Daoy (cell line): ENCODE results near the gene SLC7A10. TPM values are rescaled to one million over a fixed set of nuclear protein-coding genes. Genes with fewer than 3 reads are reported as not detected.
"Not testable (repeated sequence)": the region's sequence is repeated elsewhere in the genome, so short reads cannot be mapped to it uniquely, and the experiment has no call there.

ENCODE experiments used
- DNase-seq: peaks from one replicate; pipeline ENCODE4 v3.0.0-alpha.2; 2015; ENCODE audit warnings: low read depth
- total RNA-seq: library from RNA; depleted of rRNA; stranded (reverse); fragments of >200 nt; shearing (Covaris generic); gene quantifications from 2 replicates; pipeline ENCODE4 v1.2.3, GENCODE V29; 2014

Gene SLC7A10
- total RNA-seq, 1 experiment from 2014 or later: not detected

DNA sequence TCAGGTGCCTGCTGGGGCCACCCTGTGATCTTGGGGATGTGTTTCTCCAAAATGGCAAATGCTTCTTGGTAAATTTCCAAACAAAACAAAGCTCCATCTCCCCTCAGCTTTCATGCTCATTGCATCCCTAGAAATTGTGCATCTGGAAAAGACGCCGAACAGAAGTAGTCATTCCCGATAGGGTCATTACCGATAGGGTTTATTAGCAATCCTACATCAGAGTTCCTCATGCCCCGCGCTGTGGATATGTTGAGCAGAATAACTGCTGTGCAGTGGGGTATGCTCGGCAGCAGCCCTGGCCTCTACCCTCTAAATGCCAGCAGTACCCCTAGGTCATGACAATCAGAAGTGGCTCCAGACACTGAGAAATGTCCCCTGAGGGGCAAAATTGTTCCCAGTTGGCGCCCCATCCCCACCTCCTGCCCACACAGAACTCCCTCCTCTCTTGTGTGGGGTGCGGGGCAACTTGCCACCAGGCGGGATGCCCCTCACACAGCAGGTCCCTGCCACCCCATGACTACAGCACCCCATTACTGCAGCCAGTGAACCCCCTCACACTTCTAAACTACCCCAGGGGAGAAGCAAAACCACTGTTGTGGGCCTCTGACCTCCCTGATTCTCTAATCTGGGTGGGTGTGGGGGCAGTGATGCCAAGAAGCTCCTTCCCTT, 13.0 kb upstream of the SLC7A10 start:
- no peak for DNase-seq

DNA sequence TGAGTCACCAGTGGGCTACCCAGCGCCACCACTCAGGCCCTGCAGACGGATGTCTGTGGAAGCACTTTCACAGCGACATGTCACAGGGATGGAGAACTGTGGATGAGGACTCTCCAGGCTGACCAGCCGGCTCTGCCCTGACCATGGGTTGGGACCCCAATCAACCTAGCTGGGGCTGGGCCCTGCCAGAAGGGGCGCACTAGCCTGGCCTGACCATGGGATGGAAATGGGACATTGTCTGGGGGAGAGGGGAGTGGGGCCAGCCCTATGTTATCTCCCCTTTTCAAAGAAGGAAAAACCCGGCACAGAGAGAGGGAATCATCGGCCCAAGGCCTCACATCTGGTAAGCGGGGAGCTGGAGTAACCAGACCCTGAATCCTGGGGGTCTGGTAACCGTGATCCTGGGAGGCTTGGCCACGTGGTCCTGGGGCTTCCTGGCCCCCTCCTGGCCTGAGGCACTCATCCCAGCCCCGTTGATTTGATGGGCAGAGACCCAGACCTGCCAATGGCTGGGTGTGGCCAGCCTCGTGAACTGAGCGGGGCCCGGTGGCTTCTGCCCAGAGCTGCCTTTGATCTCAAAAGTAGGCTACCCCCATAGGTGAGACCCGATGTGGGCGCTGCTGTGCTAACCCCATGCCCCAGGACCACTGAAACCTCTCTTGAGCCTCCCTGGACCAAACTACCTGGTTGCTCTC, 11.2 kb upstream of the SLC7A10 start:
- DNase-seq: no peak

DNA sequence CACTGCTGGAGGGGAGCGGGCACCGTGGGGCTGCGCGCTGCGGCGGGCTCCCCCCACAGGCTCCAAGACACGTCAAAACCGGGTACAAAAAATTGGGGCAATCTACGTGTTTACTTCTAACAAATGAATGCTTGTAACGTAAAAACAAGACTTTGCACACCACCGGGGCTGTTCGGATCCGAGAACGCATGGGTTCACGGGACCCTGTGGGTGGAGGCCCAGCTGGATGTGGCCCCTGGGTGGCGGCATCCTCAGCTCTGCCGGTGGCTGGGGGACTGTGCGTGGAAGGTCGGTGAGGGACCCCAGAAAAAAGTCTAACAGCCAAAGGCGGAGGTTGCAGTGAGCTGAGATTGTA, 10.3 kb upstream of the SLC7A10 start:
- no peak for DNase-seq

DNA sequence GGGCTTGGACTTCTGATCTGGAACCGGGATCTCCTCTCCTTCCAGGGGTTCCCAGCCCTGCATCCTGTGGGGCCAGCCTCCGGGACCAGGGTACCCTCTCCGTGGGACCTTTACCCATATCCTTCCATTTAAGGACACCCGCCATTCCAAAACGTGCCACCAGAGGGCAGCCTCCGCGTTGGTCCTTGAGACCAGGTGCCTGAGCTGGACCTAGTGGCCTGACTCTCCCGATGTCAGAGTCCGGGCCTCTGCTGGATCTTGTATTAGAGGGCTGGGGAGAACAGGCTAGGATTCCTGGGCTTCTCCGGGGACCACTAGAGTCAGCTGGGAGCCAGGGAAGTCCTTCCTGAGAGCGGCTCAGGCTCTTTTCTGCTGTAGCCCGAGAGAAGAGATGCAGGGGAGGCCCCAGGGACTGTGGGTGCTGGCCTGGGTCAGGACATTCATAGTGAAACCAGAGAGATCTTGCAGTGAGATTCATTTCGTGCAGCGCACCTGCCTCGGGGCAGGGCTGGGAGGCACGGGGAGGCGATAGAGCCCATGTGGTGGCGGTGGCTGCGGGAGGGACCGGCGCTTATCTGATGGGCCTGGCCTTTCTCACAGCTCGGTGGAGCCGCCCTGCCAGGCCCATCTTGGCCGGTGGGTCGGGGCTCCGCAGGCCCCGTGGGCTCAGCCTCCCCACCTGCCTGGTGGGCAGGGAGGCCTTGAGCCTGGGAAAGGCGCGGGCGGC, 9.8 kb upstream of the SLC7A10 start:
- peak; percentile 80 for DNase-seq

DNA sequence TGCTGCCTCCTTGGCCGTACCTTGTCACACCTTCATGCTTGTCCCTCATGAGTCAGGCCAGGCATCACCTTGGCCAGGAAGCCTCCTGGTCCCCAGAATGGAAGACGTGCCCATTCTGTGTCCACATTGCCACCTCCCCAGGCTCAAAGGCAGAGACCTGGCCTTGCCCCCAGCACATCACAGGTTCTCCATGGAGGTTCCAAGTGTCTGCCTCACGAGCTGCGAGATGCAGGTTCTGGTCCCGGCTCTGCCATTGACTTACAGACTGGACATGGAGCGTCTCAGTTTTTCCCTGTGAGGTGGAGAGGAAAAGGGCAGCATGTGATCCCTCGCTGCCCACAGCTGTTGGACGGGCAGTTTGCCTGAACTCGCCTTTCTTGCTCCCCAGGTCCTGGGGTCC, 9.1 kb upstream of the SLC7A10 start:
- no peak for DNase-seq

DNA sequence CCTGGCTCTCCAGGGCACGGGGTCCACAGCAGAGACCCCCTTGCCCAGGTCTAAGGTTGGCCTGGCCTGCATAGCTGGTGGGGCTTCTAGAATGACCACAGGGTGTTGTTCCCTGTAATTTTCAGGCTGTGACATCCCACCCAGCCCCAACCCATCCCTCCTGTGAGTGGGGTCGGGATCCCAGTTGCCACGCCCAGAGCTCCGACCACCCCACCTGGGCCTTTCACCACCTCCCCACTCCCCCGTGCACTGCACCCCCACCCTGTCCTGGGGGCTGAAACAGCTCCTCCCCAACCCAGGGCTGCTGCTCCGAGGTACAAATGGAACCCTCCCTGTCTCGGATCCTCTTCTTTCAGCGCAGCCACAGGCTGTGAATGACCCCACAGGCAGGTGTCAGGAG, 8.4 kb upstream of the SLC7A10 start:
- no peak for DNase-seq

DNA sequence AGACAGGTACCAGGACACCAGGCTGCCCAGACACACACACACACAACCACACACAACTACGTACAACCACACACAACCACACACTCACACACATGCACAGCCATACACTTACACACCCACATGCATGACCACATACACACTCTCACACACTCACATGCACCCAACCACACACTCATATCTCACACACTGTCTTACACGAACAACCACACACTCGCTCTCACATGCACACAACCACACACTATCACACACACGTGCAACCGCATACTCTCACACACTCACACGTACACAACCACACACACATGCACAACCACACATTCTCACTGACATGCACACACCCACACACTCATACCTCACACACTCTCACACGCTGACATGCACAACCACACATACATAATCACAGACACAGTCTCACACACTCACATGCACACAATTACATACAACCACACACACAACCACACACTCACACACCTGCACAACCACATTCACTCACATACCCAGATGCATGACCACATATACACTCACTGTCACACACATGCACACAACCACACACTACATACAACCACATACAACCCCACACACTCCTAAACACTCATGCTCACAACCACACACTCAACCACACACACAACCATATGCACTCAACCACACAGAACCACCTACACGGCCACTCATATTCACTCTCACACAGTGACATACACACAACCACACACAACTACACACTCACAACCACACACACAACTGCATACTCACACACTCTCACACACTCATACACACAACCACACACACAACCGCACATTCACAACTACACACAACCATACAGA, 7.6 kb upstream of the SLC7A10 start:
- DNase-seq: no peak

DNA sequence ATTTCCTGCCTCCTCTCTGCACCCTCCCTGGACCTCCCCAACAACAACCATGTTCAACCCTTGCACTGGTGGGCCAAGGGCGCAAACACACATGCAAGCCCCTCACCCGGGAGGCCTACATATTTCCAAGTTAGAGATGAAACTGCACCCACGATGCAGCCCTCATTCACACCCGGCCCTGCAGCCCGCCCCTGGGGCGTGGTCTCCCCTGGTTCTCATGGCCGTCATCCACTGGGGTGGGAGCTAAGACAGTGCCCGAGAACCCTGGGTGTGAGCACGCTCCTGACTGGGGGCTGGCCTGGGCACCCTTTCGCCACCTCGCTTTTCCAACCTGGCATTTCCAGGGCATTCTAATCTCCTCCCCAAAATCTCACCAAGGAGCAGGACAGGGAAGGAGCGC, 7.0 kb upstream of the SLC7A10 start:
- DNase-seq: no peak

DNA sequence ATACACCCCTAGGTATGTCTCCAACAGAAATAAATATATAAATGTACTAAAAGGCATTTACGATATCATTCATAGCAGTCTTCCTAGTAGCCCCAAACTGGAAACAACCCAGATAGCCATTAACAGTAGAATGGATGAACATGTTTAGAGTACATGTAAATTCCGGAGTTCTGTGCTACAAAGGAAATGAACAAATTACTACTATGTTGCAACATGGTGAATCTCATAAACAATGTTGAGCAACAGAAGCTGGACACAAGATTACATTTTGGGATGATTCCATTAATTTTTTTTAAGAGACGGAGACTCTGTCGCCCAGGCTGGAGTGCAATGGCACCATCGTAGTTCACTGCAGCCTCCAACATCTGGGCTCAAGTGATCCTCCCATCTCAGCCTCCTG, 5.9 kb upstream of the SLC7A10 start:
- no peak for DNase-seq

DNA sequence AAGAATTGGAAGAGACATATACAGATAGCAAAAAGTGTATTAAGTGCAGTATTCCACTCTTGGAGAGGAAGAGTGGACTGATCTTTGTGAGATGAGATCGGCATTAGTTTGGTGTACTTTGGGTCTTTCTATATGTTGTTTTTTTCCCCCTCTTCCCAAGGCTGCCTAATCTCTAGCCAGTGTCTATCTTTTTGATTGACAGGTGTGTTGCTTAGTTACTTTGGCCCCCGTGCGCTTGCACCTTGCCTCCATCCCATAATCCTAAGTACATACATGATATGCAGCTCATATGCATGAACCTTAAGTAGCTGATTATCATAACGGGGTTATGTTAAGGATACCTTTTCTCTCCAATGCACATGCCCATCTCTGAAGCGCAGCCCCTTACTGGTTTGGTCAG, 4.3 kb upstream of the SLC7A10 start:
- no peak for DNase-seq

DNA sequence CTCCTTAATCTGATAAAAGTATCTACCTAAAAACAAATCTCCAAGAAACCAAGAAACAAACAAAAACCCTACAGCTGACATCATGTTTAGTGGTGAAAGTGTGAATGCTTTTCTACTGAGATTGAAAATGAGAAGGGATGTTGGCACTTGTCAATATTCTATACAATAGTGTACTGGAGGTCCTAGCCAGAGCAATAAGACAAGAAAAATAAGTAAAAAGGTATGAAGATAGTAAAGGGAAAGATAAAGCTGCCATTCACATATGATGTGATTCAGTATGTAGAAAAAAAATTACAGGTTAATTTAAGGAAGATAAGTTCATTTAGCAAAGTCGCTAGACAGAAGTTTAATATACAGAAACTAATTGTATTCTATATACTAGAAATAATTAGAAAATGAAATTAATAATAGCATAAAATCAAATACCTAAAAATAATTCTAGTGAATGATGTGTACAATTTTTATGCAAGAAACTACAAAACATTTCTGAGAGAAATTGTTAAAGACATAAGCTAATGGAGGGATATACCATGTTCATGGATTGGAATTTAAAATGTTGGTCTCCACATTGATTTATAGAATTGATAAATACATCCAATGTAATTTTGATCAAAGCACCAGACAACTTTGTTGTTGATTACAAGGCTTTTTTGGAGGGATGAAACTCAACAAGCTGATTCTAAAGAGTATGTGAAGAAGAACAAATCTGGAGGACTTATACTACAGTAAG, 2.4 kb upstream of the SLC7A10 start:
- DNase-seq: no peak

DNA sequence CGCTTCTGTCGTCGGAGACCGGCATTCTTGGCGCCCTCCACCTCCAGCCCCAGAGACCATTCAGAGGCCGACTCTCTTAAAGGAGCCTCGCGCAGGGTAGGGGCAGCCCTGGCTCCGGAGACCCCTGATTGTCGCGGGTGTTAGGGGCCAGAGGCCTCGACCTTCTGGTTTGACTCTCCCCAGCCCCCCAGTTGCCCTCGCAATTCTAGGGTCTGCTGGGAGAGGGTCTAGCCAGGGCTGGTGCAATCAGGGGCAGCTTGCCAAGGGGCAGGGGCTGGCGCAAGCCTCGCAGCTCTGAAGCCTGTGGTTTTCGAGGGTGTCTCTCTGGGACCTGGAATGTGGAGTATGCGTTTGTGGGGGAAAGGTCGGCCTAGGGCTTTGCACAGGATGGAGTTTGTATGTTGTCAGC, 1.6 kb upstream of the SLC7A10 start:
- DNase-seq: no peak

DNA sequence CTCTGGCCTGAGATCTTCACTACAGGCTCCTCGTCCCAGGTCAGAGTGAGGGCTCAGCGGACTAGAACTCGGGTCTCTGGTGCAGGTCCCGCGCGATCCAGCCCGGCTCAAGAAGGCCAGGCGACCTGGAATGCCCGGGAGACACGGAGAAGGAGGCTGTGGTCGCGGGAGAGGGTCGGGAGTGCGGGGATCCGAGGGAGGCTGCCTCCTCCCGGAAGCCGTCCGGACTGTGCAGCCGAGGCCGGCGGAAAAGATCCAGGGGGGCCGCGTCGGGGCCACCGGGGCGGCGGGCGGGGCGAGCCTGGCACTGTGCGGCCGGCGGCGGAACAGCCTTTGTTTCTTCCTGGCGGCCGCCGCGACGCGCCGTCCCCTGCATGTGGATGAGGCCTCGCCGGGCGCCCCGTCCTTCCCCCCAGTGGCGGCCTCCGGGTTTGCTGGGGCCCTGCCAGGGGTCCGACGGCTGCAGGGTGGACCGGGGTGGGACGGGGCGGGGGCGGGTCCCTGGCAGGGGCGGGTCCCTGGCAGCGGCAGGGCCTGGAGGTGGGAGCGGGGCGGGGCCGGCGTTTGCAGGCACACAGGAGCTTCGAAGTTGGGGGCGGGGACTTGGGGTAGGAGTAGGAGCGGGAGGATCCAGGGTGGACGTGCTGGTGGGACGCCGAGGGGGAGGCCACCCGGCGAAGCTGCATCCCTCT, 1.0 kb upstream of the SLC7A10 start:
- DNase-seq: peak; percentile 40

DNA sequence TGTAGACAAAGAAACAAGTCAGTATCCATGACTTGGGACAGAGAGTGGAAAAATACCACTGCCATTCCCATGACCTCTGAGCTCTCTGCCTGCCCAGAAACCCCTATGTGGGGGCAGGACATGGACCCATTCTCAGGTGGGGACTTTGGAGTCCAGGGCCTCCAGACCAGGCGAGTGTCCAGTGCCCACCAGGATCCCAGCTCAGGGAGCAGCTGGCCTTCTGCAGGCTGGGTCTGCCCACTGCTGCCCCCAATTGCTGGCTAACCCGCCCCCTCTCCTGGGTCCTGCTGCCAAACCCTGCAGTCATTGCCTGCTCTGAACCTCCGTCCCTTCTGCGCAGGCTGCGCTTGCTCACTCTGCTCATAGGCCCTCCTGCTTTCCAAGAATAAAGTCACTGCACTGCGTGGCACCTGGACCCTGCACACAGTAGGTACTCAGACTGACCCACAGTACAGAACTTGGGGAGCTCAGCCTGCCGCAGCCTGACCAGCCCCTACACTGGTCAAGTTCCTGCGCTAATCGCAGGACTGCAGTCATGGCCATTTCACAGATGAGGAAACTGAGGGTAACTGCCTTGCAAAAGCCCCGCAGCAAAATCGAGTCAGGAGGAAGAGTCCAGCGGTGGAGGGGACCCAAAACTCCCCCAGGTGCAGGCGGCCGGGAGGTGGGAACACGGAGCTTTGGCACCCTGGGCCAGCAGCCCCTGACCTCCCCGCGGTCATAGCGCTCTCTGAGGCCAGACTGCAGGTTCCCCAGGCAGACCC, 774 bp downstream of the SLC7A10 start:
- DNase-seq: no peak

DNA sequence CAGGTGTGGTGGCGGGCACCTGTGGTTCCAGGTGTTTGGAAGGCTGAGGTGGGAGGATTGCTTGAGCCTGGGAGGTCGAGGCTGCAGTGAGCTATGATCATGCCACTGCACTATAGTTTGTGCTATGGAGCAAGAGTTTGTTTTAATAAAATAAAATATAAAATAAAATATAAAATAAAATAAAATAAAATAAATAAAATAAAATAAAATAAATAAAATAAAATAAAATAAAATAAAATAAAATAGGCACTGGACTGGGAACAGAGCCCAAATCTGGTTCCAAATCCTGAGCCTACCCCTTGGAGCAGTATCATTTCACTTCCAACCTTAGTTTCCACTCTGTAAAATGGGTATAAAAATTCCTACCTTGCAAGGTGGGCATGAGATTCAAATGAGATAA, 3.4 kb downstream of the SLC7A10 start:
- DNase-seq: not testable (repeated sequence)

DNA sequence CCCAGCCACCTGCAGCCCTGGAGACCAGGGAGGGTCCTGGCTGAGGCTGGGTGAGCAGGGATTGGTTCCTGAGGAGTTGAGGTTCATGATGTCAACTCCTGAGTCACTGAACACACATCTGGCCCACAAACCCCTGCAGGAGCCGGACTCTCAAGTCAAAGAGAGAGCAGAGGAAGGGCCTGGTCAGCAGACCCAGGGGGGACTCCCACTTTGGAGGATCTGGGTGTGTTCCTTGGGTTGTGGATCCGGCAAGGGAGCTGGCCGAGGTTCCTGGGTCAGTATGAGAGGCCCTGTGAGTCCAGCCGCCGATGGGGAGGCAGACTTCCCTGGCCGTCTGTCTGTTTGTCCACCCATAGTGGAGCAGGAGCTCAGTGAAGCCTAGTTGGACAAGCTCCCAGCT, 4.0 kb downstream of the SLC7A10 start:
- peak; percentile 60 for DNase-seq

DNA sequence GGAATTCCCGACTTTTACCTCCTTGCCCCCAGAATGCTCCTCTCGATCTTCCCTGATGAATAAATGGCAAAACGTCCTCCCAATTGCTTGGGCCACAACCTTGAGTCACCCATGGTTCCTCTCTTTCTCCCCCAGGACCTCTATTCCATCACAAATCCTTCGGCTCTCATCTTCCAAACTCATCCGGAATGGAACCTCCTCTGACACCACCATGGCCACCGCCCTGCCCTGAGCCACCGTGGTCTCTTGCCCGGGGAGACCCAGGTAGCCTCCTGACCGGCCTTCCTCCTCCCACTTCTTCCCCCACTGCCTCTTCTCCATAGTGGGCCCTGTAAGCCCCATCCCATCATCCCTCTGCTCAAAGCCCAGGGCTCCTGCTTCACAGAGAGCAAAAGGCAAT, 4.9 kb downstream of the SLC7A10 start:
- DNase-seq: no peak

DNA sequence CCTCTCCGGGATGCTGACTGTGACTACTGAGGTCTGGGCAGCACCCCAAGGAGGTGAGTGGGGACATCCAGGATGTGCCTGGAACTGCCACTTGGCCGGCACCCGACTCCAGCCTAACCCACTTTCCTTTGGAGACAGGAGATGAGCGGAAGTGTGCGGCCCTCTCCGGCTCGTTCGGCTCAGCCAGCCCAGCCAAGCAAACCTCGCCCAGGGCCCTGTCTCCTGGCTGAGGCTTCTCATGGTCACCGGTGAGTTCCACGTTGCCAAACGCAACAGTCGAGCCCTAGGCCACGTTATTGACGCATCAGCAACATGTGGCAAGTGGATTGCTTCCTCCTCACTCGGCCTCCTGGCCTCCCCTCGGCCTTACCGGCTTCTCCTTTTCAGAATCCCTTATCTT, 5.5 kb downstream of the SLC7A10 start:
- DNase-seq: no peak

DNA sequence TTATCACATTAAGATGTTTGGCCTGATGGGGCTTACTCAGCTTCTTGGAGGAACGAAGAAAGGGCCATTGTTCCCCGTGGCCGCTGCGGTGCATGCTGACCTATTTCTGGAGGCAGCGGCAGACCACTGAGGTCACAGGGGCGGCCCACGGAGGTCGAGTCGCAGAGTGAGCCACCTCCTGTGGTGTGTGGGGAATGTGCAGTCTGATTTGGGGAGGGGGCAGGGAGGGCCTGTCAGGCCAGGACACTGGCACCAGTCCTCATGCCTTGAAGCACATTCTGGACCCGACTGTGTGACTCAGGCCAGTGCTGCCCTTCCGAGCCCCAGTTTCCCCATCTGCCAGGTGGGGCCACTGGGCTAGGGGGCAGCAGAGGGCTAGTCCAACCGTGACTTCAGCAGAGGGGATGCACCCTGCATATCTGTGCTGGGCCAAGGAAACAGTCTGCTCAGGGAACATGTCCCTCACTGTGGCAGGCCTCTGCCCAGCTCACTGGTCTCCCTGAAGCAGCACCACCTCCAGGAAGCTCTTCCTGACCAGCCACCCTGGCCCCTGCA, 6.3 kb downstream of the SLC7A10 start:
- DNase-seq: peak; percentile 46

DNA sequence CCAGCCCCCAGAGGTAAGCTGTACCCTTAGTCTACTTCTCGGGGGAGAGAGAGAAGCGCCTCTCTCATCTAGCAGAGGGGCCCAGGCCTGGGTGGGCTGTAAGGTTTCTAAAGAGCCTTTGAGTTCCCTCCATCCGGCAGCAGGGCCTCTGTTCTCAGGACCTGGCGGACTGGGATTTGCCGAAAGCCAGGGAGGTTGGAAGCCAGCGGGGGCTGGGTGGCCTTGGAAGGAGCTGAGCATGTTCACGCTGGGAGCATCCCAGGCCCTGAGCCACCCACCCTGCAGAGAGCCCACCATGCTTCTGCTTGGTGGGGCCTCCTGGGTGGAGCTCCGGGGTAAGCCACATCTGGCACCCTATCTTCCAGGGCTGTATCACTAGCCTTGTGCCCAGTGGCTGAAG, 7.8 kb downstream of the SLC7A10 start:
- DNase-seq: no peak
